HG03064 (cell line): ENCODE data around the gene COL9A3.
"Not testable (repeated sequence)": the region's sequence is repeated elsewhere in the genome, so short reads cannot be mapped to it uniquely, and the experiment has no call there.

ENCODE experiments used
- ATAC-seq: cut with Tn5 transposase; IDR thresholded peaks from one replicate; pipeline ENCODE4 v1.9.1; 2021; ENCODE audit warnings: low read depth; ENCODE audit not compliant: unreplicated experiment

COL9A3 gene

GRCh38 chr20:62850333-62850974 lies 33.6 kb downstream of the COL9A3 start:
- ATAC-seq, result no peak

DNA sequence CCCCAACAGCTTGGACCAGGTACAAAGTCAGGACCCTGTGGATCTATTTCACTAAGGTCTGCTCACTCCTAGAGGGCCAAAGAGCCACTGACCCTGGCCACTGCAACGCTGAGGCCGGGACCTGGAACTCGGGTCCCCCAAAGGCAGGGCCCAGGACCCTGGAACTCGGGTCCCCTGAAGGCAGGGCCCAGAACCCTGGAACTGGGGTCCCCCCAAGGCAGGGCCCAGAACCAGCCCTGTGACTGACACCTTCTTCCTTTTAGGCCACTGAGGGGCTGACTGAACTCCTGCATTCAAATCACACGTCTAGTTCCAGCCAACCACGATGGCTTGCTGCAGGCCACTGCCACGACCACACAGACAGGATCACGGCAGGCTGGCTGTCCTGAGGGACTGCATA lies 35.3 kb downstream of the COL9A3 start:
- ATAC-seq, result no peak

DNA sequence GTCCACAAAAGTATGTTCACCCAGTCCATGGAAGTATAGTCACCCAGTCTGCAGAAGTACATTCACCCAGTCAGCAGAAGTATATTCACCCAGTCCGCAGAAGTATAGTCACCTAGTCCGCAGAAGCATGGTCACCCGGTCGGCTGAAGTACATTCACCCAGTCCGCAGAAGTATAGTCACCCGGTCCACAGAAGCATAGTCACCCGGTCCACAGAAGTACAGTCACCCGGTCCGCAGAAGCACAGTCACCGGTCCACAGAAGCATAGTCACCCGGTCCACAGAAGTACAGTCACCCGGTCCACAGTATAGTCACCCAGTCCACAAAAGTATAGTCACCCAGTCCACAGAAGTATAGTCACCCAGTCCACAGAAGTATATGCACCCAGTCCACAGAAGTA lies 36.0 kb downstream of the COL9A3 start:
- no peak for ATAC-seq

DNA sequence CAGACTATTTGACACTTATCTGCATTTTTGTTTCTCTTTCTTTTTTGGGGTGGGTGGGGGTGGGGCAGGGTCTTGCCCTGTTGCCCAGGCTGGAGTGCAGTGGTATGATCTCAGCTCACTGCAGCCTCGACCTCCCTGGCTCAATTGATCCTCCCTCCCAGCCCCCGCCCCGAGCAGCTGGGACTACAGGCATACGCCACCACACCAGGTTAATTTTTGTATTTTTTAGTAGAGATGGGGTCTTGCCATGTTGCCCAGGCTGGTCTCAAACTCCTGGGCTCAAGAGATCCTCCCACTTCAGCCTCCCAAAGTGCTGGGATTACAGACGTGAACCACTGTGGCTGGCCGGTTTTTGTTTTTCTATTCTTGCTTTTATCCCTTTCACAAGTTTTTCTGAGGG lies 36.5 kb downstream of the COL9A3 start:
- not testable (repeated sequence) for ATAC-seq

DNA sequence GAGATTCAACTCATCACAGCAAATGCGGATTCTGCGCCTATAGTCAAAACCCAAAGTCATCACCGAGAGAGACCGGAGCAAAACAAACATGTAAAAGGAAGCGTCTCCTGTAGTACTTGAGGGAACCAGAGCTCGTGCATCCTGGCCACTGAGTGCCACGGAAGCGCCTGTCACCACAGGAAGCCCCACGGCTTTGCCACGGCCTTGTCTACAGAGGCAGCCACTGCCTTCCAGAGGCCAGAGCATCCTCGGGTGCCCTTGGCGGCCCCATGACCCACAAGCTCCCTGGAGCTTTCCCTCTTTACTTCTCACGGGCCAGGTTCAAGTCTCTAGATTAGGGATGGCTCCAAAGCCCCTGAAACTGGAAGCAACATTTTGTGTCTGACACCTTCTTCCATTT lies 37.3 kb downstream of the COL9A3 start:
- no peak for ATAC-seq

DNA sequence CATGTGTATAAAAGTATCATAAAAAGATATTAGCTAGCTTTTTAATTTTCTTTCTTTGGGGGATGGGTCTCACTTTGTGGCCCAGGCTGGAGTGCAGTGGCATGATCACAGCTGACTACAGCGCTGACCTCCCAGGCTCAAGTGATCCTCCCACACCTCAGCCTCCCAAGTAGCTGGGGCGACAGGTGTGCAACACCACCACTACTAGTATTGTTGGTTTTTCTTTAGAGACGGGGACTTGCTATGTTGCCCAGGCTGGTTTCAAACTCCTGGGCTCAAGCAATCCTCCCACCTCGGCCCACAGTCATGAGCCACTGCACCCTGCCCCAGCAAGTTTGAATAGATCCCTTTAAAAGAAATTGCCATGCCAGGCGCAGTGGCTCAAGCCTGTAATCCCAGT lies 38.3 kb downstream of the COL9A3 start:
- no peak for ATAC-seq

DNA sequence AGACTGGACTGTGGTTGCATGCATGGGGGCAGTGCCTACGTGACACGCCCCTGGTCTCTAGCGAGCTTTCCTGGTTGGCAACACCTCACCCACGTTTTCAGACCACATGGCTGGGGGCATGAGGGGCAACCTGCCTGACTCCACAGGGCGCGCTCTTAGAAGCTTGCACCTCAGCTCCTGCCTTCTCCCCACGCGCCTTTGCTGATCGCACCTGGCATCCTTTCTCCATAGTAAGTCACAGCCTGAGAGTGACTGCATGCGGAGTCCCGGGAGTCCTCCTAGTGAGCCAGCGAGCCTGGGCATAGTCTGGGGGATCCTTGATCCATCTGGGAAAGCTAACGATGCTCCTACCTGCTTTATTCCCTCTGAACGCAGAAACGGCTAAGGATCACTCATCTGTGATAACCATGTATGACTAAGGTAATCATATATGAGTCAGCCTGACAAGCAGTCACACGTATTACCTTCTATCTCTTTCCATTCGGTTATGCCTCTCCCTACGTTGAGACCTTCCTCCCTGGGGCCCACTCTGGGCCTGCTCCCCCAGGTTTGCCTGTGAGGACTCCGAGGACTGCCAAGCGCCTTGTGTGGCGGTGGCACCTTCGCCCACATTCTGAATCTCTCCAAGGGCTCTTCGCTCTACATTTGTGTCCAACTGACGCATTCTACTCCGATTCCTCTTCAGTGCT lies 40.2 kb downstream of the COL9A3 start:
- ATAC-seq, result no peak

DNA sequence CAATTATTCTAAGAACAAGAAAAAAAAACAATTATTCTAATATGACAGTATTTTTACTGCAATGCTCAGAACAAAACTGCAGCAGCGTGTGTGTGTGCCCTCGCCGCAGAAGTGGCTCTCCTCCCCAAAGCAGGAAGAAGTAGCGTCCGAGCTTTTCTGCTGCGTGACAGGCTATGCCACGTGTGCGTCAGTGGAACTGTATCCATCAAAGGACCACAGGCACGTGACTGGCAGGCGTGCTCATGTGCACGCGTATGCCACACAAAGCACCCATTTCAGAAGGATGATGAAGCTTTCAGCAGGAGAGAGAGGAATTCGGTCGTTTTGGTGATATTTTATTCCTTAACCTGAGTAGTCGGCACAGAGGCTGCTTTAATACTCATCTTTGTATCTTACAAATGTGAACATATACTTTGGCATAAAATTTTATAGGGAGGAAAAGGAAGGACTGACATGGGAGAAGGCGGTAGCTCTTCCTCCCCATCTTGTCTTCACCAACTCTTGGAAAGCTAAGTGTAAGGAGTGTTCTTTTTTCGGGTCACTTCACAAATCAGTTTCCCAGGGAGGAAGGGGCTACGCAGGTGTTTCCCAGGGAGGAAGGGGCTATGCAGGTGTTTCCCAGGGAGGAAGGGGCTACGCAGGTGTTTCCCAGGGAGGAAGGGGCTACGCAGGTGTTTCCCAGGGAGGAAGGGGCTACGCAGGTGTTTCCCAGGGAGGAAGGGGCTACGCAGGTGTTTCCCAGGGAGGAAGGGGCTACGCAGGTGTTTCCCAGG lies 41.4 kb downstream of the COL9A3 start:
- ATAC-seq, result no peak

DNA sequence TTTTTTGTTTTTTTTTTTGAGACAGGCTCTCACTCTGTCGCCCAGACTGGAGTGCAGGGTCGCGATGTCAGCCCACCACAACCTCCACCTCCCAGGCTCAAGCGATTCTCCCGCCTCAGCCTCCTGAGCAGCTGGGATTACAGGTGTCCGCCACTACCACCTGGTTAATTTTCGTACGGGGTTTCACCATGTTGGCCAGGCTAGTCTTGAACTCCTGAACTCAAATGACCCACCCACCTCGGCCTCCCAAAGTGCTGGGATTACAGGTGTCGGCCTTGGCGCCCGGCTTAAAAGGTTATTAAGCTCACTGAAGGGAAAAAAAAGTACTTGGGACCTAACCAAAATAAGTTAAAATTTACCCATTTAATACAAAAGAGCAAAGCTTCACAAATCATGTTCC lies 42.9 kb downstream of the COL9A3 start:
- no peak for ATAC-seq

DNA sequence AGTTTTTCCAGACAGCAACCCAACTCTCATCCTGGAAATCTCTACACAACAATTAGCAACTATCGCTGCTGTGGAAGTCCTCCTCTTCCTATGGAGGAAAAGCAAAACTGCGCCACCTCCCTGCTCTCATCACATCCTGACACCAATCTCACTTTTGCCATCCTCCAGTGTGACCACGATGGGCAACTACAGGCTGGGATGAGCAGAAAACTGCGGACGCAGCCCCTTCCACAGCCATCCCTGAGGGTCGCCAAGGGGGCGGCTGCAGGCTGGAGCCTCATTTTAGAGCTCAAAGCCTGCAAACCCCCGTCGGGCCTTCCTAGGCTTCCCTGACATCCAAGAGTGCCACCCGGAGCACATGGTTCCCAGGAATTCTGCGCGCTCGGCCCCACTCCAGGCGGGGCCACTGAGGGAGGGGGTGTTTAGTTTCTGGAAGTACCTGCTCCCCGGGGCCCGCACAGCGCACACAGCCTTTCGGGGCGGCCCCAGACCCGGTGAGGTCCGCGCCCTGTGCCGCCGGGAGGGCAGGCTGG lies 43.6 kb downstream of the COL9A3 start:
- no peak for ATAC-seq

GRCh38 chr20:62860924-62861691 lies 44.3 kb downstream of the COL9A3 start:
- peak; percentile 31 for ATAC-seq

DNA sequence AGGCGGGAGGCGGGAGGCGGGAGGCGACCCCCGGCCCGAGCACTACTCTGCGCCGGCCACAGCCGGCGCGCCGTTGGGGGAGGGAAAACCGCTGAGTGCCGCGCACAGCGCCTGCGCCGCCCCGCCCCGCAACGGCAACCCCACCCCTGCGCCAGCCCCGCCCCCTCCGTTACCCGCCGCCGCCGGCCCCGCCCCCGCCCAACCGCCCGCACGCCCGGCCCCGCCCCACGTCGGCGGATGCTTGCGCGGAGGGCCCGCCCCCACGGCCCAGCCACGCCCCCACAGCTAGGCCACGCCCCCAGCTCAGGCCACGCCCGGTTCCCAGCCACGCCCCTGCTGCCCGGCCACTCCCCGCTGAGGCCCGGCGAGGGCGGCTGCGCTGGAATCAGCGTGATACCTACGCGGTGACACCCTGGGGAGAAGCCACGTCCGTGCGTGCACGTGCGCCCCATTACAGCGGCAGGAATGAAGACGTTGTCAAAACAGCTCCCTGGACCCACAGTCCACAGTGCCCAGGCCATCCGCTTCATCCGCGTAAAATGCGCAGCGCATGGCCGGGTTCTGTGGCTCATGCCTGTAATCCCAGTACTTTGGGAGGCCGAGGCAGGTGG lies 45.0 kb downstream of the COL9A3 start, which contains the start of gene TCFL5:
TCFL5 (minus strand) TSS at position 97 of the 611 bp plus-strand sequence. CDS start 152 bp downstream, outside the sequence.
- peak; percentile 57 for ATAC-seq

DNA sequence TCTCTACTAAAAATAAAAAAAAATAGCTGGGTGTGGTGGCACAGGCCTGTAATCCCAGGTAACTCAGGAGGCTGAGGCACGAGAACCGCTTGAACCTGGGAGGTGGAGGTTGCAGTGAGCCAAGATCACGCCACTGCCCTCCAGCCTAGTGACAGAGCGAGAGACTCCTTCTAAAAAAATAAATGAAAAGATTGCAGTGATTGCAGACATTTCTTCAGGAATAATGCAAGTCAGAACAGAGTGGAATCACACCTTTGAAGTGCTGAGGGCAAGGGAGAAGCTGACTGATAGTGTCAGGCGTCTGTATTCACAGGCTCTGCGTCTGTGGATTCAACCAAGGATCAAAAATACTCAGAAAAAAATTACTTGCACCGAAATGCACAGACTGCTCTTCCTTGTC lies 47.4 kb downstream of the COL9A3 start:
- ATAC-seq, result no peak

GRCh38 chr20:62872184-62872847 lies 55.5 kb downstream of the COL9A3 start:
- no peak for ATAC-seq

- ATAC-seq, result no peak
These were observed 56.0 kb downstream of the COL9A3 start for GRCh38 chr20:62872862-62873261.

- ATAC-seq, result no peak
These were observed 56.4 kb downstream of the COL9A3 start for GRCh38 chr20:62873280-62873679.

GRCh38 chr20:62873681-62874031 lies 56.8 kb downstream of the COL9A3 start:
- ATAC-seq, result not testable (repeated sequence)

DNA sequence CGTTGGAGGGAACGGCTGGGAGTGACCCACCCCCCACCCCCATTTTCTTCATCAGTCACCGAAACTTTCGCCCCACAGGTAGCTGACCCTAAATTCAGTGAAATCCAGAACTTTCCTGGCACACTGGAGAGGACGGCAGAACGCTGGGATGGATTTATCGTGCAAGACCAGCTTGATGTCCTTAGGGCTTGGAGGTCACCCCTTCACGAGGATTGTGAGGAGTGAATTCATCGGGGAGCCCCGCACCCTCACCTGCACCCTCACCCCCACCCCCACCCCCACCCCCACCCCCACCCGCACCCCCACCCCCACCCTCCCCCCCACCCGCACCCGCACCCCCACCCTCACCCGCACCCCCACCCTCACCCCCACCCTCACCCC lies 58.1 kb downstream of the COL9A3 start:
- no peak for ATAC-seq

GRCh38 chr20:62875419-62876361 lies 58.8 kb downstream of the COL9A3 start:
- ATAC-seq, result no peak
